ENCODE data around the gene TMX2. TPM values are rescaled to one million over a fixed set of nuclear protein-coding genes. Genes with fewer than 3 reads are reported as not detected.

TMX2 gene
- total and polyA plus RNA-seq, 9 of the 15 experiments (the other 6 are each of a cell fraction or from before 2014, with no cell fraction given) = 176 to 433 (median 227) TPM

- TF ChIP-seq BRF2 (IDR thresholded peaks at IDR 0.05; ENCODE audit: borderline replicate concordance, insufficient read depth, insufficient read length) (no peak), ZNF408 (CRISPR knock-in tag; IDR thresholded peaks at IDR 0.05; ENCODE audit: low read depth) (no peak), KDM4B (IDR thresholded peaks at IDR 0.05; ENCODE audit: borderline replicate concordance in 2 of 2, low read depth in 1 of 2) (no peak), ZNF398 (CRISPR knock-in tag; IDR thresholded peaks at IDR 0.05) (no peak), SMAD2 (IDR thresholded peaks at IDR 0.05; ENCODE audit: low read depth, low read length) (no peak), CBX5 (IDR thresholded peaks at IDR 0.05; ENCODE audit: borderline replicate concordance, low read depth) (no peak), ZNF75A (CRISPR knock-in tag; IDR thresholded peaks at IDR 0.05) (no peak), KLF10 (CRISPR knock-in tag; IDR thresholded peaks at IDR 0.05) (no peak), SIRT6 (IDR thresholded peaks at IDR 0.05; ENCODE audit: low read depth, low read length) (no peak), ZNF212 (CRISPR knock-in tag; IDR thresholded peaks at IDR 0.05) (no peak), KAT7 (CRISPR knock-in tag; IDR thresholded peaks at IDR 0.05; ENCODE audit: borderline replicate concordance) (no peak; the same call in 1 of the 2 replicates), POLR2B (IDR thresholded peaks at IDR 0.05; ENCODE audit: low read depth, partially characterized antibody) (no peak), SP1 (CRISPR knock-in tag; IDR thresholded peaks at IDR 0.05) (peak; percentile 73), USF1 (CRISPR knock-in tag; IDR thresholded peaks at IDR 0.05) (no peak), ZNF589 (CRISPR knock-in tag; IDR thresholded peaks at IDR 0.05; ENCODE audit: low read depth) (no peak; the same call in 1 of the 2 replicates), SIN3A (IDR thresholded peaks at IDR 0.05; ENCODE audit: borderline replicate concordance in 2 of 2, control insufficient read depth in 1 of 2, low read depth in 2 of 2, low read length in 2 of 2) (peak; percentile 4 to 51; a peak in 2 of 4 replicates), ZNF717 (CRISPR knock-in tag; IDR thresholded peaks at IDR 0.05) (no peak), DDX20 (tag; IDR thresholded peaks at IDR 0.05; ENCODE audit: low read depth) (no peak), ZNF253 (CRISPR knock-in tag; conservative IDR thresholded peaks at IDR 0.05) (no peak), ZNF354B (CRISPR knock-in tag; IDR thresholded peaks at IDR 0.05) (no peak), BMI1 (IDR thresholded peaks at IDR 0.05; ENCODE audit: low read length) (no peak), NFE2L1 (tag; IDR thresholded peaks at IDR 0.05; ENCODE audit: borderline replicate concordance, low read depth) (no peak)
- TF ChIP-seq, protein P1, sequence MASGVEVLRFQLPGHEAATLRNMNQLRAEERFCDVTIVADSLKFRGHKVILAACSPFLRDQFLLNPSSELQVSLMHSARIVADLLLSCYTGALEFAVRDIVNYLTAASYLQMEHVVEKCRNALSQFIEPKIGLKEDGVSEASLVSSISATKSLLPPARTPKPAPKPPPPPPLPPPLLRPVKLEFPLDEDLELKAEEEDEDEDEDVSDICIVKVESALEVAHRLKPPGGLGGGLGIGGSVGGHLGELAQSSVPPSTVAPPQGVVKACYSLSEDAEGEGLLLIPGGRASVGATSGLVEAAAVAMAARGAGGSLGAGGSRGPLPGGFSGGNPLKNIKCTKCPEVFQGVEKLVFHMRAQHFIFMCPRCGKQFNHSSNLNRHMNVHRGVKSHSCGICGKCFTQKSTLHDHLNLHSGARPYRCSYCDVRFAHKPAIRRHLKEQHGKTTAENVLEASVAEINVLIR (CRISPR knock-in tag; IDR thresholded peaks at IDR 0.05) = no peak; the same call in 1 of the 2 replicates
- TF ChIP-seq, protein P2, sequence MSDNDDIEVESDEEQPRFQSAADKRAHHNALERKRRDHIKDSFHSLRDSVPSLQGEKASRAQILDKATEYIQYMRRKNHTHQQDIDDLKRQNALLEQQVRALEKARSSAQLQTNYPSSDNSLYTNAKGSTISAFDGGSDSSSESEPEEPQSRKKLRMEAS (CRISPR knock-in tag; IDR thresholded peaks at IDR 0.05) = no peak
These were observed 45.2 kb upstream of the TMX2 start (continued) for GRCh38 chr11:57667117-57667735.
